Immature natural killer cell (primary cell): ENCODE data around the gene TTLL13. TPM values are rescaled to one million over a fixed set of nuclear protein-coding genes. Genes with fewer than 3 reads are reported as not detected.

Experiments
- DNase-seq, 3 donors: peaks; one replicate each; pipeline ENCODE4 v3.0.0; 2022; ENCODE audit warnings: mixed read lengths in 1 of 3
- H3K27ac Mint-ChIP-seq, 6 donors: one replicate each; pipeline ENCODE4 v1.8.0; 2020; ENCODE audit warnings: mixed read lengths in 6 of 6, mild to moderate bottlenecking in 5 of 6, inconsistent platforms in 4 of 6, moderate library complexity in 3 of 6
- H3K27me3 Mint-ChIP-seq, 3 donors: one replicate each; pipeline ENCODE4 v1.8.0; 2020 to 2021; ENCODE audit warnings: low read depth in 3 of 3, mild to moderate bottlenecking in 3 of 3, mixed read lengths in 3 of 3, moderate library complexity in 3 of 3, inconsistent platforms in 1 of 3
- H3K36me3 Mint-ChIP-seq, 3 donors: one replicate each; pipeline ENCODE4 v1.8.0; 2020; ENCODE audit warnings: mixed read lengths in 3 of 3, inconsistent platforms in 2 of 3, mild to moderate bottlenecking in 2 of 3
- H3K4me1 Mint-ChIP-seq, 2 donors: one replicate each; pipeline ENCODE4 v1.8.0; 2020; ENCODE audit warnings: inconsistent platforms in 2 of 2, mild to moderate bottlenecking in 2 of 2, mixed read lengths in 2 of 2, moderate library complexity in 1 of 2
- H3K4me3 Mint-ChIP-seq, 5 donors: one replicate each; pipeline ENCODE4 v1.8.0; 2020; ENCODE audit warnings: mild to moderate bottlenecking in 5 of 5, mixed read lengths in 5 of 5, inconsistent platforms in 3 of 5, moderate library complexity in 3 of 5
- H3K9me3 Mint-ChIP-seq, 6 donors: one replicate each; pipeline ENCODE4 v1.8.0; 2020; ENCODE audit warnings: mild to moderate bottlenecking in 6 of 6, mixed read lengths in 6 of 6, inconsistent platforms in 4 of 6, moderate library complexity in 3 of 6
- polyA plus RNA-seq, 3 donors: library from polyadenylated mRNA; unstranded; fragments of 300-500 nt; fragmentation: Illumina TruSeq; gene quantifications; one replicate each; pipeline ENCODE4 v1.2.3, GENCODE V29; 2021

Gene TTLL13
- polyA plus RNA-seq, 3 donors from 2014 or later = 0.23 to 2.0 (median 0.24) TPM

DNA sequence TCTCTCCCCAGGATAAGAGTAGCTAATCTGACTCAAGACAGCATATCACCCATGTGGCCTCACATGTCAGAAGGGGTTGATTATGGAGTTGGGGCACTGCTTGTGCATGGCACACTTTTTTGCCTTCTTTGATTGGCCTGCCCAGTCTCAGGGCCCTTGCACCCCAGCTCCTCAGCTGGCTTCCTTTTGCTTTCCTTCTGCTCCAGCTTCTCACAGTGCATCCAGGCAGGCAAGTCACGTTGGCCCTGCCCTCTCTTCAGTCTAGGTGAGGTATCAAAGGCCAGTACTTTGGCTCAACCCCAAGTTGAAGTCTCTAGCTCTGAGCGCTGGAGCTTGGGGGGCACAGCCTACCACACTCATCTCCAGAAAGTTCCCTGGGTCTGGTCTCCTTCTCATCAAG, 58.3 kb downstream of the TTLL13 start:
- no peaks in the 10 kb centered on the region for H3K9me3 Mint-ChIP-seq
- DNase-seq = no peak
- no peak overlapping the region for H3K4me3 Mint-ChIP-seq
- peaks cover 0 to 3% (median under 1%) of the 10 kb centered on the region in 3 donors for H3K27me3 Mint-ChIP-seq
- H3K27ac Mint-ChIP-seq = peak overlapping the region in 1 of 6 donors; percentile 12
- H3K4me1 Mint-ChIP-seq = peaks cover 27 to 31% of the 10 kb centered on the region in 2 donors
- H3K36me3 Mint-ChIP-seq = no peaks in the 10 kb centered on the region

DNA sequence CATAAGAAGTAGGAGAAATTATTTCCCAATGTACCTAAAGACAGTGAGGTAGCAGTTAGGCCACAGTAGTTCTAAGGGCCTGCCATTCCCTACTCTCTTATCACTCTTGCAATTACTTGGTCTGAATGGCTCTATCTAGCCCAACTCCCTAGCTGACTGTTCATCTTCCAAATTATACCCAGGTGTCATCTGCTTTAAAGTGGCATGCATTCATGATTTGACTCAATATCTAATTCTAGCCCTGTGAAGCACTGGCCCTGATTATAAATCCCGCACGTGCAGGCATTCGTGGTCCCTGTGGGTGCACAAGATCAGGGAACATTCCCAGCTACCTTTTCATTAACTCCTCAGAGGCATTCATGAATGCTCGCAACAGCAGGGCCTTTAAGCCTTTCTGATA, 59.7 kb downstream of the TTLL13 start:
- Mint-ChIP-seq H3K4me3 (no peak overlapping the region), H3K9me3 (no peaks in the 10 kb centered on the region), H3K27me3 (peaks cover 0 to 5% (median 3%) of the 10 kb centered on the region in 3 donors), H3K4me1 (peaks cover 27 to 31% of the 10 kb centered on the region in 2 donors), H3K36me3 (no peaks in the 10 kb centered on the region), H3K27ac (no peak overlapping the region)
- no peak for DNase-seq

Other genes starting within 250 kb of the TTLL13 start
- 1 to 10 TPM; 1.7 to 3.4 (median 2.3) TPM for gene ZNF710, start 248.2 kb upstream of the TTLL13 start, polyA plus RNA-seq
- gene IDH2, start 147.1 kb upstream of the TTLL13 start, polyA plus RNA-seq = 100 to 1,000 TPM; 160 to 330 (median 218) TPM
- 10 to 100 TPM in 2 of 3 donors, 1 to 10 TPM in 1; 3.3 to 12.1 (median 11.4) TPM for gene SEMA4B, start 48.2 kb upstream of the TTLL13 start, polyA plus RNA-seq
- gene CIB1, start 15.6 kb upstream of the TTLL13 start, polyA plus RNA-seq = 100 to 1,000 TPM; 219 to 304 (median 265) TPM
- gene GDPGP1, start 15.3 kb upstream of the TTLL13 start, polyA plus RNA-seq = 1 to 10 TPM in 2 of 3 donors, under 1 TPM in 1; 0.82 to 5.9 (median 1.4) TPM
- gene NGRN, start 16.1 kb downstream of the TTLL13 start, polyA plus RNA-seq = 10 to 100 TPM; 20.2 to 32.1 (median 26.0) TPM
- gene ZNF774, start 102.7 kb downstream of the TTLL13 start, polyA plus RNA-seq = under 1 TPM in 1 of 3 donors, not detected in 2; 0.16 TPM
- 100 to 1,000 TPM; 179 to 346 (median 238) TPM for gene IQGAP1, start 138.7 kb downstream of the TTLL13 start, polyA plus RNA-seq